ENCODE results near the gene ZNF567.
A peak's percentile ranks its signal among the peaks of the same experiment; 100 is the strongest.
"Not testable (repeated sequence)": the region's sequence is repeated elsewhere in the genome, so short reads cannot be mapped to it uniquely, and the experiment has no call there.

ZNF567 gene

DNA sequence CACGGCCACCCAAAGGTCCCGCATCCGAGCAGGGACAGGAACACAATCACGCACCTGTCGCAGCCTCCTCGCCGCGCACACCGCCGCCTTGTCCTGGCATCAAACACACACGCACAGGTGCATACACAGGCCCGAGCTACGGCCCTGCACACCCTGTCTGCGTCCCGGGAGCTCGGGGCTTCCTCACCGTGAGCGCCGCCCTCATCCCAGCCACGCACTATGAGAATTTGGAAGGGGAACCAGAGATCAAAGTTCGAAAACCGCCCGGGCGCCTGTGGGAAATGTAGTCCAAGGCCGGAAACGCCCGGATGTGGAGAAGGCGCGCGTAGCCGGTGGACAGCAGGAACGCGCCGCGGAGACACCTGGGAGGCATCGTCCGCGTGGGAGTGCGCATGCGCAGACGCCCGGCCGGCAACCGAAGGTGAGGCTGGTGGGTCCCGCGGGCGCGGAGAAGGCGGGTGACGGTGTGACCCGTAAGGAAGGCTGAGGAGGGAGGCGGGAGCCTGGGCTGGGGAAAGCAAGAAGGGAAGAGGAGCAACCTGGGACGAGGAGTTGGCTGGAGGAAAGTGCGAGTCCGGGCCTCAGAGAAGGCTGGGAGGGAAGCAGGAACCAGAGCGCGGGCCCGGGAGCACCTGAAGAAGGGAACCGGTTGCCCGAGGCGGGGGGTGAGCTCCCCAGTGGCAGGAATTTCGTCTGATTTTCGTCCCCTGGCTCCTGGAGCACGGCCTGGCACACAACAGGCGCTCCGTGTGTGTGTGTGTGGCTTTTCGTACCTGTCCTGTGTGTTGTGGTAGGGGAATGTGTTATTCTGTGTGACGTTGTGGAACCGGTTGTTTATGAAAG lies at the start of gene ZNF567:
Gene ZNF567, plus strand, starts transcription at position 399 of the 843 bp plus-strand sequence. CDS start 7,256 bp downstream, outside the sequence.
- DNase-seq (ENCODE audit: low read depth in 1 of 2, low spot score in 1 of 2) = peak; percentile 97 to 98

DNA sequence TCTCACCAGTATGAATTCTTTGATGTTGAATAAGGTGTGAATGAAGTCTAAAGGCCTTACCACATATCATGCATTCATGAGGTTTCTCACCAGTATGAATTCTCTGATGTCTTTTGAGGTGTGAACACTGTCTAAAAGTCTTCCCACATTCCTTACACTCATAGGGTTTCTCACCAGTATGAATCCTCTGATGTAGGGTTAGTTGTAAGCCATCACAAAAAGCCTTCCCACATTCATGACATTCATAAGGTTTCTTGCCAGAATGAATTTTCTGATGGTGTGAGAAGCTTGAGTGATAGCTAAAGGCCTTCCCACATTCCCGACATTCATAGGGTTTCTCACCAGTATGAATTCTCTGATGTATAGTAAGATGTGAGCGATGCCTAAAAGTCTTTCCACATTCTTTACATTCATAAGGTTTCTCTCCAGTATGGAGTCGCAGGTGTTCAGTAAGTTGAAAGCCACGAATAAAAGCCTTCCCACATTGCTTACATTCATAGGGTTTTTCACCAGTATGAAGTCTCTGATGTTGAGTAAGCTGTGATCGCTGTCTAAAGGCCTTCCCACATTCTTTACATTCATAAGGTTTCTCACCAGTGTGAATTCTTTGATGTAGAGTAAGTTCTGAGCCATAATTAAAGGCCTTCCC lies 48.4 kb upstream of the ZNF567 start:
- DNase-seq (ENCODE audit: low read depth in 1 of 2, low spot score in 1 of 2) = no peak

DNA sequence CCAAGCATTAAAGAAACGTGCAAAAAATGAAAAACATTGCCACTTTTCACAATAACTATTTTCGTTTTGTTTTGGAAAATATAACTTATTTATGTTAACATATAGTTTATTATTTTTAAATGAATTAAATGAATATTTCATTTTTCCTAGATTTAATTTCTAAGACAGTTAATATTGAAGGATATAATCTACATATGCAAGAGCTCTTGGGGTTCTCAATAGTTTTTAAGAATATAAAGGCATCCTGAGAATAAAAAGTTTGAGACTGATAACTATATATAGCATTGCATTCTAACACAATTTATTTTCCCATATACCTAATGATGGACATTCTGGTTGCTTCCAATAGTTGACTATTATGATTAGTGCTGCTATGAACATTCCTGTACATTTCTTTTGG lies 40.7 kb upstream of the ZNF567 start:
- no peak for DNase-seq (ENCODE audit: low read depth in 1 of 2, low spot score in 1 of 2)

DNA sequence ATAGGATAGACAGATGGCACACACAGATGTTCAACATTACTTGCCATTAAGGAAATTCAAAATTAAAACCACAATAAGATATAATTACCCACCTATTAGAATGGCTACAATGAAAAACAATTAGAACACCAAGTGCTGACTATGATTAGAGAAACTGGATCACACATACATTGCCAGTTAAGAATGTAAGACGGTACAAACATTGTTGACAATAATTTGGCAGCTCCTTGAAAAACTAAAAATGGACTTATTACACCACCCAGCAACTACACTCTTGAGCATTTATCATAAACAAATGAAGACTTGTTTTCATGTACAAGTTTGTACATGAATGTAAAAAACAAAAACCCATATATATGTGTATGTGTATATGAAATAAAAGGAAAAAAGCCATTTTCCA lies 34.5 kb upstream of the ZNF567 start:
- no peak for DNase-seq (ENCODE audit: low read depth in 1 of 2, low spot score in 1 of 2)

DNA sequence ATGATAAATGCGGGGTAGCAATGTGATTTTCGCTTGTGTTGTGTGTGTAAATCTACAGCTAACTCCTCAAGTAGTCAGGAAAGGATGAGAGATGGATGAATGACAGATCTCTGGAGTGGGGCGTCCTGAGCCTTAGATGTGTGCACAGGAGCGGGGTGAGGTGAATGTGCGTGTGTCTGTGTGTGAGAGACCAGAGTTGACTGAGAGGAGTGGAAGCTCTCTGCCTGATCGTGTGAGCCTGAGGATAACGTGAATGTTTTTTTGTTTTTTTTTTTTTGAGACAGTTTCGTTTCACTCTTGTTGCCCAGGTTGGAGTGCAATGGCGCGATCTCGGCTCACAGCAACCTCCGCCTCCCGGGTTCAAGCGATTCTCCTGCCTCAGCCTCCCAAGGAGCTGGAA lies 21.6 kb upstream of the ZNF567 start:
- DNase-seq (ENCODE audit: low read depth in 1 of 2, low spot score in 1 of 2) = no peak

DNA sequence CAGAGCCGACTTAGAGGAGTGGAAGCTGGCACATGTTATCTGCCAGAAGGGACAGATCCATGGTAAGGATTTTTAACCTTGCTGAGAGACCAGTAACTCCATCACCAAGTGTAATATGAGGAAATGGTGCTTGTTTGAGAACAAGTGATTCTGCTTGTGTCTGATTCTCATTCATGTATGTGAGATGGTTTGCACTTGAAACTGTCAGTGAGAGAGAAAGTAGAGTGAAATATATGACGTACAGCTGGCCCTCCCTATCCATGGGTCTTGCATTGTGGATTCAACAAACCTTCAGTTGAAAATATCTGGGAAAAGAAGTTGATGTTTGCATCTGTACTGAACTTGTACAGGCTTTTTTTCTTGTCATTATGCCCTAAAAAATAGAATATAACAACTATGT lies 18.8 kb upstream of the ZNF567 start:
- no peak for DNase-seq (ENCODE audit: low read depth in 1 of 2, low spot score in 1 of 2)

DNA sequence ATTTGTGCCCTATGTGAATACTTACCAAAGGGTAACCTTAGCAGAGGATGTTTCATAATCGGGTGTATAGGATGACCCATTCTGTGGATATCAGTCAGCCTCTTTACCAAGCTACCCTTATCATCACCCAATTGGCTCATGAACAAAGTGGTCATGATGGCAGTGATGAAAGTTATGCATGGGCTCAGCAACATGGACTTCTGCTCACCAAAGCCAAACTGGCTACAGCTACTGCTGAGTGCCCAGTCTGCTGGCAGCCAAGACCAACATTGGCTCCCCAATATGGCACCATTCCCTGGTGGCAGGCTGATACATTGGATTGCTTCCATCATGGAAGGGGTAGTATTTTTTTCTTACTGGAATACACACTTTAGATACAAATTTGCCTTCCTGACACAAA lies 15.0 kb upstream of the ZNF567 start:
- no peak for DNase-seq (ENCODE audit: low read depth in 1 of 2, low spot score in 1 of 2)

DNA sequence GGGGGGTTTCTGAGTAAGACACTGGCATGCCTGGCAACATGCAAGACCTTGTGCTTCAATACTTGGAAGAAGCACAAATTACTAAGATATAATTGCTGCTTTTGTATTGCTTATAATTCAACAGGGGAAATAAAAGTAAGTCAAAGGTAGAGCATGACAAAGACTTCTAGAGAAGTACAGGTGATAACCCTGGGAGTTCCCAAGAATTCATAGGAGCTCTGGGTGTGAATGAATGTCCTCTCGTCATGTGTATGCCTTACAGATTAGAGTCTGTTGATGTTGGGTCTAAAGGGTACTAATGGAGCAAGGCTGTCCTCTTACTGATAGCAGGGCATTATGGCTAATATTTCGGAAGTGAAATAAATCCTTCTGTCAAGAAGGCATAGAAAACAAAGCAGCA lies 13.2 kb upstream of the ZNF567 start:
- DNase-seq (ENCODE audit: low read depth in 1 of 2, low spot score in 1 of 2) = no peak

DNA sequence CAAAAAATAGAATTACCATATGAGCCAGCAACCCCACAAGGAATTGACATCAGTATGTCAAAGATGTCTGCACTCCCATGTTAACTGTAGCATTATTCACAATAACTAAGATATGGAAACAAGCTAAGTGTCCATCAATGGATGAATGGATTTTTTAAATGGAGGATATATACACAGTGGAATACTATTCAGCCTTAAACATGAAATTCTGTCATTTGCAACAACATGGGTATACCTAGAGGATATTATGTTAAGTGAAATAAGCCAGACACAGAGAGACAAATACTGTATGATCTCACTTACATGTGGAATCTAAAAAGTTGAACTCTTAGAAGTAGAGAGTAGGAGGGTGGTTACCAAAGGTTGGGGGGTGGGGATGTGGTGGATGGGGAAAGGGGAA lies 8.0 kb upstream of the ZNF567 start:
- no peak for DNase-seq (ENCODE audit: low read depth in 1 of 2, low spot score in 1 of 2)

DNA sequence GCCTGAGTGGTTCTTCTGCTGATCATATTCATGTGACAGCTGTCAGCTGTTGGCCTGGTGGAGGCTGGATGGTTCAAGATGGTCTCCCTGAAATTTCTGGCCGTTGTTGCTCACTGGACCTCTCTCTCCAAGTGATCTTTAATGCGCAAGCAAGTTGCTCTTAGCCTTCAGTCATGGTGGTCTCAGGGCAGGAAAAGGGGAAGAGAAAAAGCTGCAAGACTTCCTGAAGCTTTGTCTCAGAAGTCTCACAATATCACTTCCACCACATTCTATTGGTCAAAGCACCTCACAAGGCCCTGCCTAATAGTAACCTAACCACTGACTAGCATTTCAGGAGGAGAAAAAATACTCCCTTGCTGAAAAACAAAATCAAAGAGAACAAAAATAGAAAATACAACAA lies 1.6 kb upstream of the ZNF567 start:
- no peak for DNase-seq (ENCODE audit: low read depth in 1 of 2, low spot score in 1 of 2)

DNA sequence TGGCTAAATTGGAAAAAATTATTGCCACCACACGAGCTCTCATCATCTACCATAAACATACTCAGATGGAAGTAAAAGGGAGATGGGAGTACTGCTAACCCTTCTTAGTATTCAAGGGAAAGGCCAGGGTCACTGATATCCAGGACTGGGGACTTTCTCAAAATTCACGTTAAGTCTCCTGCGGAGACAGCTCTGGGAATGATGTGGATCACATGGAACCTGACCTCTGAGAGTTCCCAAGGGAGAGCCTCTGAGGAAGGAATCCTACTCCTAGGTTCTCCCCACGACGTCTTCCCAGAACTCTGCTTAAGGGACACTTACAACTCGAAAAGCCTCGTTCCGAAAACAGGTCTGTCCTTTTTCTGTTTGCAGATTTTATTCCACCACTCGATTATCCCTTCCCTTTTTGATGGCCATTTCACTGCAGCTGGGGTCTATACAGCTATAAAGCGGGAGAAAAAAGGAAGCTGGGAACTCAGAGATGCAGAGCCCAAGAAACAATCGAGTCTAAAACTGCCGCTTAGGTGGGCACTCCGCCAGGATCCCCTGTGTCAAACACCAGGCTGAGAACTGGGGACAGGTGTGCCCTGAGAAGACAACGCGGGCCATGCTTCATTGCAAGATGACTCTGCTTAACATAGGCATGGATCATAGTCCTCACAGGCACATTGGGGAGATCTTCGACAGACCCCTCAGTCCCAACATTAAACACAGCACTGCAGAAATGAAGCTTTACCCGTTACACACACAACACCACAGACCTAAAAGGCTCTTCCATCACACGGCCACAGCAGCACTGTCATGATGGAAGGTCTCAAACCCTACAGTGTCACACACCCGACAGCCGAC lies 823 bp upstream of the ZNF567 start:
- no peak for DNase-seq (ENCODE audit: low read depth in 1 of 2, low spot score in 1 of 2)

DNA sequence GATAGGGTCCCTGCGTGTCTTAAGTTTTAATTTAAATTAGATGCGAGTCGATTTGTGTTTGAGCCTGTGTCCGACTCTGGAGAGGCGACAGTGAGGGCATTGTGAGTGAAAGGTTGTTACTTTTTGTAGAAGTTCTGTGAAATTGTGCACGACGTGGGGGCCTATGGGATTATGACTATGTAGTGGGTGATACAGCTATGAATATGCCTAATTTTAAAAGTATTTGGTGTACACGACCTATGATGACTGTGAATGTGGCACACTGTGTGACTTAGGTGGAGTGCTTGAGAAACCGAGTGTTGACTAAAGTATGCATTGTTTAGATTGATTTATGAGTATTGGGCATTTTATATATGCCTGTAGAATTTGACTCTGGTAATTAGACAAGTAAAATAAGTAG lies 646 bp downstream of the ZNF567 start:
- no peak for DNase-seq (ENCODE audit: low read depth in 1 of 2, low spot score in 1 of 2)

DNA sequence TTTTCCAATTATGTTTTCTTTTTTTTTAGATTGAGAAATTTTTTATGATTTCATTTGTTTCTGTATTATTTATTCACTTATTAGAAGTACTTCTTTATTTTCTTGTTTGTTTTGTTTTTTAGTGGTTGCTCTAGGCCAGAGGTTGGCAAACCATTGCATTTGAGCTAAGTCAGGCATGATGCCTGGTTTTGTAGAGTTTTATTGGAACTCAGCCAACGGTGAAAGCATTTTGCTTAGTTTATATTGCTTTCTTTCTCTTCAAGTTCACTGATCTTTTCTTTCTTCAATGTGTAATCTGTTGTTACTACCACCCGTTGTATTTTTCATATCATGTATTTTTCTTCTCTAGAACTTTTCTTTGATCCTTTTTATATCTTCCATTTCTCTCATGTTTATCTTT lies 19.7 kb downstream of the ZNF567 start:
- DNase-seq (ENCODE audit: low read depth in 1 of 2, low spot score in 1 of 2) = no peak

DNA sequence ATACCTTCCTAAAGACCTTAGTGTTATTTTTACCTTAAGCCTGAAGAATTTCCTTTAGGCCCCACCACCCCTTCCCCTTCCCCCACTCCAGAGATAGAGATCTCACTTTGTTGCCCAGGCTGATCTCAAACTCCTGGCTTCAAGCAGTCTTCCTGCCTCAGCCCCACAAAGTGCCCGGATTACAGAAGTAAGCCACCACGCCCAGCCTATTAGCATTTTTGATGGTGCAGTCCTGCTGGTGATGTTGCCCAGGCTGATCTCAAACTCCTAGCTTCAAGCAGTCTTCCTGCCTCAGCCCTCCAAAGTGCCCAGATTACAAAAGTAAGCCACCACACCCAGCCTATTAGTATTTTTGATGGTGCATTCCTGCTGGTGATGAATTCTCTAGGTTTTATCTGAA lies 22.0 kb downstream of the ZNF567 start:
- no peak for DNase-seq (ENCODE audit: low read depth in 1 of 2, low spot score in 1 of 2)

DNA sequence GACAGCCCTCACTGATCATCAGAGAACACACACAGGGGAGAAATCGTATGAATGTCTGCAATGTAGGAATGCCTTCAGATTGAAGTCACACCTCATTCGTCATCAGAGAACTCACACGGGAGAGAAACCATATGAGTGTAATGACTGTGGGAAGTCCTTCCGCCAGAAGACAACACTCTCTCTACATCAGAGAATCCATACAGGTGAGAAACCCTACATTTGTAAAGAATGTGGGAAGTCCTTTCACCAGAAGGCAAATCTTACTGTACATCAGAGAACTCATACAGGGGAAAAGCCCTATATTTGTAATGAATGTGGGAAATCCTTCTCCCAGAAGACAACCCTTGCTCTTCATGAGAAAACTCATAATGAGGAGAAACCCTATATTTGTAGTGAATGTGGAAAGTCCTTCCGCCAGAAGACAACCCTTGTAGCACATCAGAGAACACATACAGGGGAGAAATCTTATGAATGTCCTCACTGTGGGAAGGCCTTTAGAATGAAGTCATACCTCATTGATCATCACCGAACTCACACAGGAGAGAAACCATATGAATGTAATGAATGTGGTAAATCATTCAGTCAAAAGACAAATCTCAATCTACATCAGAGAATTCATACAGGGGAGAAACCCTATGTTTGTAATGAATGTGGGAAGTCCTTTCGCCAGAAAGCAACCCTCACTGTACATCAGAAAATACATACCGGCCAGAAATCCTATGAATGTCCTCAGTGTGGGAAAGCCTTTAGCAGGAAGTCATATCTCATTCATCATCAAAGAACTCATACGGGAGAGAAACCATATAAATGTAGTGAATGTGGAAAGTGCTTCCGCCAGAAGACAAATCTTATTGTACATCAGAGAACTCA lies 32.5 kb downstream of the ZNF567 start:
- no peak for DNase-seq (ENCODE audit: low read depth in 1 of 2, low spot score in 1 of 2)

DNA sequence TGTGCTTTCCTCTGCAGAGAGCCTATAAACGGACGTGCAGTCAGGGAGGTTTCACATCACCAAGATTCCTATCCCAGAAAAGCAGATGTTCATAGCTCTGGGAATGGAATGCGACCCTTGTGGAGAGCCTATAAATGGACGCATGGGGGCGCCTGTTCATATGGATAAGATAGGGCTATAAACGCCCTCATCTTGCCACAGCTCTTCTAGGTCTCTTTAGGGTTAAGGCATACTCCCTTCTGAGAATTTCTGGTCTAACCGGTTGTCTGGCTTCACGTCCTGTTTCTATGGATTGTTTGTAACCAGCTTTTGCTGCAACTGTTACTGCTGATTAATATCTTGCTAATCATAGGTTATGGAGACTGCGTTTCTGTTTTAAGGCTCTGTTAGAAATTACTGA lies 48.8 kb downstream of the ZNF567 start:
- not testable (repeated sequence) for DNase-seq (ENCODE audit: low read depth in 1 of 2, low spot score in 1 of 2)

DNA sequence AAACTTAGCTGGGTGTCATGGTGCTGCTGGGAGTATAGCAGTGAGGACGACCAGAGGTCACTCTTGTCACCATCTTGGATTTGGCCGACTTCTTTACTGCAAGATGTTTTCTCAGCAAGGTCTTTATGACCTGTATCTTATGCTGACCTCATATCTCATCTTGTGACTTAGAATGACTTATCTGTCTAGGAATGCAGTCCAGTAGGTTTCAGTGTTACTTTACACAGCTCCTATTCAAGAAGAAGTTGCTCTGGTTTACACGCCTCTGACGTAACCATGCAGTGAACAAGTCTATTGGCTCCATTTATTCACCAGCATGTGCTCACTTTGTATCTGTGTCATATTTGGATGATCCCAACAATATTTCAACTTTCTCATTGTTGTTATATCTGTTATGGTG lies 58.5 kb downstream of the ZNF567 start:
- DNase-seq (ENCODE audit: low read depth in 1 of 2, low spot score in 1 of 2) = no peak

DNA sequence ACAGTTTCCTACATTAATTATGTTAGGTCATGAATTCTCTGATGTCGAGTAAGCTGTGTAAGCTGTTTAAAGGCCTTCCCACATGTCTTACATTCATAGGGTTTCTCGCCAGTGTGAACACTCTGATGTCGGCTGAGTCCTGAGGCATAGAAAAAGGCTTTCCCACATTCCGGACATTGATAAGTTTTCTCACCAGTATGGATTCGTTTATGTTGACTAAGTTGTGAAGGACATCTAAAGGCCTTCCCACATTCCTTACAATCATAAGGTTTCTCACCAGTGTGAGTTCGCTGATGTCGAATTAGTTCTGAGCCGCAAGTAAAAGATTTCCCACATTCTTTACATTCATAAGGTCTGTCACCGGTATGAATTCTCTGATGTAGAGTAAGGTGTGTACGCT lies 60.3 kb downstream of the ZNF567 start:
- DNase-seq (ENCODE audit: low read depth in 1 of 2, low spot score in 1 of 2) = no peak

DNA sequence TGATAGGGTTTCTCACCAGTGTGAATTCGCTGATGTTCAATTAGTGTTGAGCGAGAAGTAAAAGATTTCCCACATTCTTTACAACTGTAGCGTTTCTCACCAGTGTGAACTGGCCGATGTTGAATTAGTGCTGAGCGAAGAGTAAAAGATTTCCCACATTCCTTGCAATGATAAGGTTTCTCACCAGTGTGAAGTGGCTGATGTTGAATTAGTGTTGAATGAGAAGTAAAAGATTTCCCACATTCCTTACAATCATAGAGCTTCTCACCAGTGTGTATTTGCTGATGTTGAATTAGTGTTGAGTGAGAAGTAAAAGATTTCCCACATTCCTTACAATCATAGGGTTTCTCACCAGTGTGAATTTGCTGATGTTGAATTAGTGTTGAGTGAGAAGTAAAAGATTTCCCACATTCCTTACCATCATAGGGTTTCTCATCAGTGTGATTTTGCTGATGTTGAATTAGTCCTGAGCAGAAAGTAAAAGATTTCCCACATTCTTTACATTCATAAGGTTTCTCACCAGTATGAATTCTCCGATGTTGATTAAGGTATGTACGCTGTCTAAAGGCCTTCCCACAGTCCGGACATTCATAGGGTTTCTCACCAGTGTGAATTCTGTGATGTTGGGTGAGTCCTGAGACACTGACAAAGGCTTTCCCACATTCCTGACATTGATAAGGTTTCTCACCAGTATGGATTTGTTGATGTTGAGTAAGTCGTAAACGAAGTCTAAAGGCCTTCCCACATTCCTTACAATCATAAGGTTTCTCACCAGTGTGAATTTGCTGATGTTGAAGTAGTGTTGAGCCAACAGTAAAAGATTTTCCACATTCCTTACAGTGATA lies 61.2 kb downstream of the ZNF567 start:
- no peak for DNase-seq (ENCODE audit: low read depth in 1 of 2, low spot score in 1 of 2)

DNA sequence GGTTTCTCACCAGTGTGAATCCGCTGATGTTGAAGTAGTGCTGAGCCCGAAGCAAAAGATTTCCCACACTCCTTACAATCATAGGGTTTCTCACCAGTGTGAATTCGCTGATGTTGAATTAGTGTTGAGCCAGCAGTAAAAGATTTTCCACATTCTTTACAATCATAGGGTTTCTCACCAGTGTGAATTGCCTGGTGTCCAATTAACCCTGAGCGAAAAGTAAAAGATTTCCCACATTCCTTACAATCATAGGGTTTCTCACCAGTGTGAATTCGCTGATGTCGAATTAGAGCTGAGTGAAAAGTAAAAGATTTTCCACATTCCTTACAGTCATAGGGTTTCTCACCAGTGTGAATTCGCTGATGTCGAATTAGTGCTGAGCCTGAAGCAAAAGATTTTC lies 62.2 kb downstream of the ZNF567 start:
- not testable (repeated sequence) for DNase-seq (ENCODE audit: low read depth in 1 of 2, low spot score in 1 of 2)
